IPS DF 6.9 (cell line): Measurements from ENCODE around the gene PLCB1.

Source experiments
- DNase-seq: peaks from one replicate; pipeline ENCODE4 v3.0.0-alpha.2; 2013; ENCODE audit warnings: low read depth, low spot score
- H3K27ac ChIP-seq: one replicate; pipeline ENCODE4 v1.5.1; 2013; ENCODE audit warnings: low read length, control low read depth
- H3K27me3 ChIP-seq: 2 replicates; pipeline ENCODE4 v1.6.1; 2013; ENCODE audit warnings: mild to moderate bottlenecking, low read length; ENCODE audit not compliant: control insufficient read depth, insufficient read depth
- H3K36me3 ChIP-seq: 2 replicates; pipeline ENCODE4 v1.6.1; 2013; ENCODE audit warnings: low read length; ENCODE audit not compliant: control insufficient read depth, insufficient read depth
- H3K4me1 ChIP-seq: 2 replicates; pipeline ENCODE4 v1.6.1; 2013; ENCODE audit warnings: low read length; ENCODE audit not compliant: control insufficient read depth, insufficient read depth
- H3K4me3 ChIP-seq: 2 replicates; pipeline ENCODE4 v1.5.1; 2013; ENCODE audit warnings: mild to moderate bottlenecking, low read length
- H3K9me3 ChIP-seq: 2 replicates; pipeline ENCODE4 v1.6.1; 2013; ENCODE audit warnings: low read length, inconsistent platforms; ENCODE audit not compliant: control insufficient read depth, insufficient read depth
- WGBS: extraction: QIAGEN DNeasy Blood & Tissue Kit; methylation state at CpG from one replicate; pipeline ENCODE4 v1.1.7; 2013; ENCODE audit warnings: mixed read lengths, missing lambda C conversion rate; ENCODE audit not compliant: insufficient read length, insufficient coverage; 5-methylcytosine and 5-hydroxymethylcytosine counted together

Gene PLCB1

DNA sequence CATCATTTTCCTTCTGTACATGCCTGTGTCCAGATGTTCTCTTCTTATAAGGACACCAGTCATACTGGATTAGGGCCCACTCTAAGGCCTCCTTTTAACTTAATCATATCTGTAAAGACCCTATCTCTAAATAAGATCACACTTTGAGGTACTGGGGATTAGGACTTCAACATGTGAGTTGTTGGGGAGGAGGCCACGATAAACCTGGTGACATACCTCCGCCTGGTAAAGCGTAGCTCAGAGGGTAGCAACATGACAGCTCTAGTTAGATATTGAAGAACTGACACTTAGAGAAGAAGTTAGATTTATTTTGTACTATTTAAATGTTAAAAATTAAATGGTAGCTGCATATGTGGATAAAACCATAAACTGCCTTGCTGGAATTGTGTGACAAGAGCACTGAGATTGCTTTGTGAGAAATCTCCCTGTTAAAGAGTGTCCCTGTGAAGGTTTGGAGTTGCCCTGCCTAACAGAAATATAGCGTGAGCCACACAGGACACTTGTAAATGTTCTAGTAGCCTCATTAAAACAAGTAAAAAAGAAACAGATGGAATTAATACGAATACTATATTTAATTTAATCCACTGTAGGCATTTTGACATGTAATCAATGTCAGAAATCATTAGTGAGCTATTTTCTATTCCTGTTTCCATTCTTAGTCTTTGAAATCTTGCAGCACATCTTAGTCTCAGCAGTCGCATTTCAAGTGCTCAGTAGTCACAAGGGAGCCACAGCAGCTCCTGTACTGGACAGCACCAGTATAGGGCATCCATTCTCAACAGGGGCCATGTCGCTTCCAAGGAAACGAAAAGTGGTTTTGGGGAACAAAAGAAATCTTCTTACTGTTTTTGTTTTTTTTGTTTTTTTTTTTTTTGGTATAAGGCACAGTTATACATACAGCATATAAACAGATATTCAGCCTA is 13.4 kb downstream of the PLCB1 start:
- Histone ChIP-seq H3K9me3 (no peaks in the 10 kb centered on the region), H3K27ac (no peak overlapping the region)
- whole genome bisulfite sequencing, result no CpG with 5 or more reads among the region's 8 CpGs

DNA sequence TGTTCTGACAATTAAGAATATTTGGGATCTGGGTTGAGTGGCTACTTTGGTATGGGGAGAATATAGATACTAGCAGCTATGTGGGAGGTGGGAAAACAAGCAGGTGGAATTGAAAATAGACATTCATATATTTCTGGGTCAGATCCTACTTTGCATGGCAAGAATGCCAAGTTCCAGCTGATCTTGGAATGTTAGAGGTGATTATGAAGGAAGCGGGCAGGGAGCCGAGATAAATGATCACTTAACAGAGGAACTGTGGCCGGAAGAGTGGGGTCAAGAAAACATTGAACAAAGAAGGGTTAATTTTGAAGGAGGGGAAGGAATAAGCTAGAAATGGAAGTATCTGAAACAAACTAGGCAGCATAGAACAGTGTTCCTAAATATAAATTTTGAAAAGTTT is 15.4 kb downstream of the PLCB1 start:
- no peak overlapping the region for H3K27ac ChIP-seq
- H3K4me3 ChIP-seq, result no peak overlapping the region
- WGBS, result no CpG with 5 or more reads among the region's 3 CpGs
- no peaks in the 10 kb centered on the region for H3K4me1 ChIP-seq
- DNase-seq, result no peak
- H3K9me3 ChIP-seq, result no peaks in the 10 kb centered on the region
- H3K27me3 ChIP-seq, result no peaks in the 10 kb centered on the region
- no peaks in the 10 kb centered on the region for H3K36me3 ChIP-seq

More for the DNA sequence above, 13.4 kb downstream of the PLCB1 start:
- Histone ChIP-seq H3K4me3 (no peak overlapping the region), H3K27me3 (no peaks in the 10 kb centered on the region), H3K36me3 (no peaks in the 10 kb centered on the region), H3K4me1 (no peaks in the 10 kb centered on the region)
- DNase-seq, result no peak

DNA sequence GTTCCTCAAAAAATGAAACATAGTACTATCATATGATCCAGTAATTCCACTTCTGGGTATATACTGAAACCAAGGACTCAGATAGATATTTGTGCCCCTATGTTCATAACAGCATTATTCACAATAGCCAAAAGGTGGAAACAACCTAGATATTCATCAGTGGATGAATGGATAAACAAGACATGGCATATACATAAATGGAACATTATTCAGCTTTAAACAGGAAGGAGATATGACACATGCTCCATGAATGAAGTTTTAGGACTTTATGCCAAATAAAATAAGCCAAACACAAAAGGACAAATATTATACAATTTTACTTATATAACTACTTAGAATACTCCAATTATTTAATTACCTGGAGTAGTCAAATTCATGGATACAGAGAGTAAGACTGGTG is 16.4 kb downstream of the PLCB1 start:
- H3K27me3 ChIP-seq, result no peaks in the 10 kb centered on the region
- DNase-seq, result no peak
- no peaks in the 10 kb centered on the region for H3K4me1 ChIP-seq
- H3K36me3 ChIP-seq, result no peaks in the 10 kb centered on the region
- H3K4me3 ChIP-seq, result no peak overlapping the region
- H3K9me3 ChIP-seq, result no peaks in the 10 kb centered on the region
- no peak overlapping the region for H3K27ac ChIP-seq

DNA sequence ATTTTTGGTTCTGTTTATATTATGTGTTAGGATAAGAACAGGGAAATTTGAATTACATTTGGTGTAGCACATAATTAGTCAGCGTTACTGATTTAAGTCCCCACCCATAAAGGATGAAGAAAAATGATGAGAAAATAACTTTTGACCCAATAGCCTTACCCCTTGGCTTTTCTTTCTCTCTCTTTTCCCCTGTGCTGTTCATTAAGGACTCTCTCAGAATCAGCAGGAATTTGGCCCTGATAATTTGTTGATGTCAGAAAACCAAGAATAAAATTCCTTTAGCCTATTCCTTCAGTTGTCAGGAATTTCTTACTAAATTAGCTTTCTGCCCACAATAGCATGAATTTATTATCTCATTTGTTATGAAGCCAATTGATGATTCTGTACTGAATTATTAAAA is 18.5 kb downstream of the PLCB1 start:
- no peak for DNase-seq
- no peak overlapping the region for H3K4me3 ChIP-seq
- H3K36me3 ChIP-seq, result no peaks in the 10 kb centered on the region
- H3K27ac ChIP-seq, result no peak overlapping the region
- H3K4me1 ChIP-seq, result no peaks in the 10 kb centered on the region
- H3K9me3 ChIP-seq, result no peaks in the 10 kb centered on the region
- no peaks in the 10 kb centered on the region for H3K27me3 ChIP-seq
- no CpG with 5 or more reads among the region's 1 CpG for WGBS

DNA sequence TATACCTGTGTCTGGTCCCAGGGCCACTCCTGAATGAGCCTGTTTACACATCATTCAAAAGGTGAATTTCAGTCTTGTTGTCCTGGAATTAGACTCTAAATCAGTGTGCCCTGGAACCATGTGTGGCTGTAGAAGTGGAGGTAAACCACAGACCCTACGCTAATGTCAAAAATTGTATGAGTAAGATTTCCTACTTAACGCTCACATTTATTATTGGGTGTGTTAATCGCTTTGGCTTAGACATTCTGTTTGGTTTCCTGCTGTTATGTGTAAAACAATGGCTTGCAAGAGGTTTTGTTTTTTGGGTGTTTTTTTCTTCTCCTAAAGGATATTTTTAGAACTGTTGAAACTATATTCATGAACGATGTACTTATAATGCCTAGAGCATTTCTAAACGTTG is 19.3 kb downstream of the PLCB1 start:
- Histone ChIP-seq H3K27ac (no peak overlapping the region), H3K9me3 (no peaks in the 10 kb centered on the region), H3K4me3 (no peak overlapping the region), H3K27me3 (no peaks in the 10 kb centered on the region), H3K36me3 (no peaks in the 10 kb centered on the region), H3K4me1 (no peaks in the 10 kb centered on the region)
- no peak for DNase-seq
- WGBS, result no CpG with 5 or more reads among the region's 5 CpGs

DNA sequence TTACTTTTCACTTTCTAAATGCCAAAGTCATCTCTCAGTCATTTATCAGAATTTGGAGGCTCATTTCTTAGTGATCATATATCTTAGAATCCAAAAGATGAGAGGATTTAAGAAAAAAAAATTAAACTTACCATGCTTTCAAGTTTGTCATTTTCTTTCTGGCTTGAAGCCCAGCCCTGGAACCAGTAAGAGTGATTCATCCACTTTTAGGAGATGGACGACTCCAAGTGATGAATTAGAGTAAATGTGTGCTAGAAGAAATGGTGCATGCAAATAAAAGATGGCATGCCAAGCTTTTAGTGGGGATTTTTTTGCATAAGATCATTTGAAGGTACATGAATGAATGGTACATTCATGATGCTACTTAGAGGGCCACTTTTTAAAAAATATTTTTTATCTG is 20.1 kb downstream of the PLCB1 start:
- Histone ChIP-seq H3K9me3 (no peaks in the 10 kb centered on the region), H3K4me1 (no peaks in the 10 kb centered on the region), H3K36me3 (no peaks in the 10 kb centered on the region), H3K27me3 (no peaks in the 10 kb centered on the region), H3K27ac (no peak overlapping the region), H3K4me3 (no peak overlapping the region)
- no peak for DNase-seq
- WGBS, result no CpG with 5 or more reads among the region's 1 CpG

DNA sequence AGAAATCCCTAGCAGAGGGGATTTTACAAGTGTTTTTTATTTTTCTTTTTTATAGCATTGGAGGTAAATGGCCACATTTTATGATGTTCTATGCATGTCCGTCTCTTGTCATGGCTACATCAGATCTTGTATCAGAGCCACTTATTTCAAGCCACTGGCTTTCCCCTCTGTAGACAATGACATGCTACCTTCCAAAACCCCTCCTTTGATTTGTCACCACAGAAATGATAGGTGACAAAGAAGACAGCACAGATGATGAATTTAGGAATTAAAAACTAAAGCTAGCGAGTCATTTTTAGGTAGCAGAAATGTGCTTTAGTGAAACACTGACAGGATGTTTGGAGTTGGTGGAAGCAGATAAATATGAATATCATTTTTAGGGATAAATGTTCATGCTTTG is 20.8 kb downstream of the PLCB1 start:
- H3K27ac ChIP-seq, result no peak overlapping the region
- H3K4me3 ChIP-seq, result no peak overlapping the region
- WGBS, result no CpG with 5 or more reads among the region's 2 CpGs
- H3K9me3 ChIP-seq, result no peaks in the 10 kb centered on the region
- H3K36me3 ChIP-seq, result no peaks in the 10 kb centered on the region
- no peaks in the 10 kb centered on the region for H3K27me3 ChIP-seq
- H3K4me1 ChIP-seq, result no peaks in the 10 kb centered on the region
- no peak for DNase-seq

DNA sequence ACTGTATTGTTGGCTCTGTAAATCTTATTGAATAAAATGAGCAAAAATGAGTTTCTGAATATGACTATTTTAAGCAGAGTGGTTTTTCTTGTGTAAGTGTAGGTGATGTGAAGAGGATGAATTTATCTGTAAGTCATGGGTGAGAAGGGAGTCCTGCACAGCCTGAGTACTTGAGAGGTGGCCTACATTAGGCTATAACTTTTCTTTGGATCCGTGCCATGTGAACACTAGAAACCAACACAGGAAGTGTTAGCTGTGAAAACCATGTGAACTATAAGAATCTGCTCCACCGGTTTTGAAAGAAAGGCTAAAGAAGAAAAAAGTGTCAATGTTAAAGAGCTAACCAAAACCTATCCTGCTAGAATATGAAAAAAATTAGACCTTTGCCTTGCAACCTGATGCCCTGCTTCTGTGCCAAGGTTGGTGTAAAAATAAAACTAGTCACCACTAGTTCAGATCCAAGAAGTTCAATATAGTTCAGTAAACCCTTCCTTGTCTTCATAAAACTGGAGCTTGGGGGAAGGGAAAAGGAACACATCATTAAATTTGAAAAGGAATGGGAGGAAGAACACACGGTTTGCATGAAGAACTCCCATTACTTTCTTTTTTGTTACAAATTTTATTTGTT is 21.3 kb downstream of the PLCB1 start:
- no peak overlapping the region for H3K4me3 ChIP-seq
- DNase-seq, result no peak
- WGBS, result no CpG with 5 or more reads among the region's 3 CpGs
- no peaks in the 10 kb centered on the region for H3K36me3 ChIP-seq
- H3K9me3 ChIP-seq, result no peaks in the 10 kb centered on the region
- H3K27ac ChIP-seq, result no peak overlapping the region
- no peaks in the 10 kb centered on the region for H3K4me1 ChIP-seq
- H3K27me3 ChIP-seq, result no peaks in the 10 kb centered on the region

DNA sequence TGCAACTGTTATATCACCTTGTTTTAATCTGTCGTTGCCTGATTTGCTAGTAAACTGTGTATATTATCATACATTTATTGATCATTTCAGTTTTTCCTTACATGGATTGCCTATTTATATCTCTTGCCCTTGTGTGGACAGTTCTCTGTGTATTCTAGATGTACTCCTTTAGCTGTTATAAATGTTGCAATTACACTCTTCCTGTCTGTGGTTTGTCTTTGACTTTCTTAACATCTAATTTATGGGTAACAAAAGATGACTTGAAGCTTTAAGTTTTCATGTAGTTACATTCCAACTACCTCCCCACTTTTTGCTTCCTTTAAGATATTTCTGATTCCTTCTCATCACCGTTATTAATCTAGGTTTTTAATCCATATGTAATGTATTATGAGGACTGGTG is 22.6 kb downstream of the PLCB1 start:
- no peaks in the 10 kb centered on the region for H3K27me3 ChIP-seq
- no peaks in the 10 kb centered on the region for H3K9me3 ChIP-seq
- H3K36me3 ChIP-seq, result no peaks in the 10 kb centered on the region
- WGBS, result no CpG with 5 or more reads among the region's 2 CpGs
- H3K4me1 ChIP-seq, result no peaks in the 10 kb centered on the region
- no peak for DNase-seq
- no peak overlapping the region for H3K4me3 ChIP-seq
- no peak overlapping the region for H3K27ac ChIP-seq

DNA sequence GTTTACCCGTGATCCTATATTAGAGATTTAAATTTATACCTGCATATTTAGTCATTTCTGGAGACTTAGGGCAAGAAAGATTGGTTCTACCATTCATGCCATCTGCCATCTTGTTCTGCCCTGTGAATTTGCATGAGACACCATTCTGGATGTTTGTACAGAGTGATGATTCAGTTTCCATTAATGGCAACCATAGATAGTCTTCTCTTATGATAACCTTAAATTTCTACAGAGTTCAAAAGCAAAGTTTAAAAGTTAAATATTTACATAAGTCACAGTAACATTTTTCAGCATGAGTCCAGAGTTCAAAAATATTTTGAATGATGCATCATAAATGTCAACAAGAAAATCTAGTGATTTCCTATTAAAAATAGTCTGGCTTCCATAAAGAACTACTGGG is 23.2 kb downstream of the PLCB1 start:
- no CpG with 5 or more reads among the region's 1 CpG for WGBS
- Histone ChIP-seq H3K4me3 (no peak overlapping the region), H3K27me3 (no peaks in the 10 kb centered on the region), H3K27ac (no peak overlapping the region), H3K9me3 (no peaks in the 10 kb centered on the region), H3K36me3 (no peaks in the 10 kb centered on the region), H3K4me1 (no peaks in the 10 kb centered on the region)
- DNase-seq, result no peak

DNA sequence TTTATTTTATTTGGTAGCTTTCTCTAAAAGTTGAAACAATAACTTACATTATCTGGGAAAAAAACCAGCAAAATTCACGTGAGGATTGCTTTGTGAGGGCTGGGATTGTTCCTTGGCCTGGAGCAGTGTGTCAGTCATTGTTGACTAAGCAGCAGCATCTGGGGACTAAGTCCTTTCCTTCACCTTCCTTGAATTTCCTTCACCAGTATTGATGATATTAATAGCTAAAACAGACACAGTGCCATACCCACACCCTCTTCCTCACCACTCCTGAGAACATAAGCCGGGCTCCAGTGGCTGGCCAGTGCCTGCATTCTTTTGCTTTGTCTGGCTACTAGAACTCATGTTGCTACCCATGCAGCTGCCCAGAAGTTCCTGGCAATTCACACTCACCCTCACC is 23.7 kb downstream of the PLCB1 start:
- no peak for DNase-seq
- no peaks in the 10 kb centered on the region for H3K27me3 ChIP-seq
- H3K4me1 ChIP-seq, result no peaks in the 10 kb centered on the region

More for the DNA sequence above, 23.7 kb downstream of the PLCB1 start:
- Histone ChIP-seq H3K36me3 (no peaks in the 10 kb centered on the region), H3K9me3 (no peaks in the 10 kb centered on the region), H3K27ac (no peak overlapping the region), H3K4me3 (no peak overlapping the region)
- no CpG with 5 or more reads among the region's 2 CpGs for WGBS
